Fibroblast of upper back skin (primary cell): ENCODE data around the gene SLC18A3.

Source experiments
- DNase-seq: peaks from one replicate; pipeline ENCODE4 v3.0.0-alpha.2; 2013

Gene SLC18A3

DNA sequence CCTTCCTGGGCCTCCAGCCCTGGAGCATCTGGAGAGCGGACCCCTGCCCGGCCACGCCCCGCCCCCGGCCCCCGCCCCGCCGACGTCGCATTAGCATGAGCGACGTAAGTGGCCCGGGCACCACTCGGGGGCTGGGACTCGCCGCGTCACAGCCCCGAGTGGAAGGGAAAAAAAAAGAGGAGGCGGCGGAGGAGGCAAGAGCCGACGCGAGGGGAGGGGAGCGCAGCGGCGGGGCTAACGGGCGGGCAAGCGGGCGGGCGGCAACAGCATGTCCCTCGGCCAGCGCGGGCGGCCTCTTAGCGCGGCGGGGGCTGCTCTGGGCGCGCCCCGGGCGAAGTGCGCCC lies at the start of gene SLC18A3:
Gene SLC18A3 (plus strand): TSS at position 197 of the 344 bp plus-strand sequence. CDS start 431 bp downstream, outside the sequence.
- DNase-seq, result no peak

DNA sequence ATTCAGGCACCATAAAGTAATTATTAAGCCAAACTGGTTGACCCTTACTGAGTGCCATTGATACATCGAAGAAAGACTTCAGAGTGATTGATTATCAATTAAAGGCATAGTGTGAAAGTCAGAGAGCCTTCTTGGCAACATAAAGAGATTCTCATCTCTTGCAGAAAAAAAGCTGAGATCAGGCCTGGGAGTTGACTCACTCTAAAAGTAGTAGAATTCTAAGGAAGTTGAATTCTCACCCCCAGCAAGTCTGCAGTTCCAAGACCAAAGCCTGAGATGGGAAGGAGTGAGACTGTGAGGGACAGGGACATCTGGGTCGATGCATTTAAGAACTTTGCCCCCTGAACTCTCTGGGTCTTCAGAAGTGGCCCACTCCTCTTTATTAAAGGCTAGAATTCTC lies 49.6 kb upstream of the SLC18A3 start:
- peak; percentile 17 for DNase-seq

DNA sequence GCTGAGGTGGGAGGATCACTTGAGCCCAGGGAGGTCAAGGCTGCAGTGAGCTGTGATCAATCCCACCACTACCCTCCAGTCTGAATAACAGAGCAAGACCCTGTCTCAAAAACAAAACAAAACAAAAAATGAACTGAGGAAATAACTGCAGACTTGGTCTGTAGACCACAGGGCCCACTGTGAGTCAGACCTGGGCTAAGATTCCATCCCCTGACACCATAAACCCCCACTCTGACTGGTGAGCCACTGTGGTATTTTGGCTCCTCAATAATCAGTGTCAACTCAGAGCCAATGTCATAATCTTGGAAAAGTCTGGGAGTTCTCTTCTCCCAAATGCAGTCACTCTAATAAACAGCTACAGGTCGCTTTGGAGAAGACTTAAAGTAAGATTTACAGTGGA lies 47.2 kb upstream of the SLC18A3 start:
- peak; percentile 64 for DNase-seq

DNA sequence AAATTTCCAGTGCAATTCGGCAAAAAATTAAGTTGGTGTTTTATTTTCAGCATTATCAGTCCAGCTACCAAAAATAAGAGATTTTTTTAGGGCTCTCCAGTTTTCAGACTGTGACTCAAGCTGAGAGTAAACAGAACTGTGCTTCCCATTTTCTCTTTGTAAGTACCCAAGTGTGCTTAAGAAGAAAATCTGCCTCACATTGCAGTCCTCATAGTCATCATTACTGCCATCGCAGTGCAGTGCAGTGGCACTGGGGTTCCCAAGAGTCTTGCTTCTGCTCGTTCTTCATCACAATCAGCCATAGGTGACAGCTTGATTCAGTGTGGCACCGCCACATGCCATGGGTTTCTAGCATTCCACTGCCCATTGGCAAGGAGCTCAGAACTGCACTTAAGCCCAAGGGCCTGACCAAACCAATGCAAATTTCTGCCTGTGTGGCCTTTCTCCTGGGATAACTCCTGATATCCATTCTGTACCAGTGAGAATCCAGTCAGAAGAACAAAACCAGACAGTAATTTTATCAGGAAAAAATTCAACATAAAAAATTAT lies 45.6 kb upstream of the SLC18A3 start:
- no peak for DNase-seq

DNA sequence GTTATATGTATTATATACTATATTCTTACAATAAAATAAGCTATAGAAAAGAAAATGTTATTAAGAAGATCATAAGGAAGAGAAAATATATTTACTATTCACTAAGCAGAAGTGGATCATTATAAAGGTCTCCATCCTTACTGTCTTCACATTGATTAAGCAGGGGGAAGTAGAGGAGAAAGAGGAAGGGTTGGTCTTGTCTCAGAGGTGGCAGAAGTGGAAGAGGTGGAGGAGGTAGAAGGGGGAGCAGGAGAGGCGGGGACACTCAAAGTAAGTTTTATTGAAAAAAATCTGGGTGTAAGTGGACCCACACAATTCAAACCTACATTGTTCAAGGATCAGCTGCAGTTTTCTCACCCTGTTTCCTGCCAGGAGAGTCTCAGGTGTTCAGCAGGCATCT lies 42.3 kb upstream of the SLC18A3 start:
- no peak for DNase-seq

DNA sequence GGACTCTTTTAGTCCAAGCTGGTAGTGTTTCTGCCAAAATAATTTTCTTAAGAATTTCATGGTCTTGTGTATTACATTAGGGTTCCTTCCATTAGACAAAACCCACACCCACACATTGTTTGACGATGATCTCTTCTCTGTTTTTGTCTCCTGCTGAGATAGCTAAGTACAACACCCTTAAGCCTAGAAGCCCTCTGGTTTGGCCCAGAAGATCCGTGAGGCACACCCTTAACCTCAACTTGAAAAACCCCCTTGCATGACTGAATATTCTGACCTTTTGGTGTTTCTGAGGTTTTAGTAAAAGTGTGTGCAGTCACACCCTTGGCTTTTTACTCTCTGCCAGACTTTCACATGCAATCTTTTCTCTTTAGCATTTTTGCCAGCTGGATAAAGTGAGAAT lies 41.9 kb upstream of the SLC18A3 start:
- DNase-seq, result peak; percentile 79

DNA sequence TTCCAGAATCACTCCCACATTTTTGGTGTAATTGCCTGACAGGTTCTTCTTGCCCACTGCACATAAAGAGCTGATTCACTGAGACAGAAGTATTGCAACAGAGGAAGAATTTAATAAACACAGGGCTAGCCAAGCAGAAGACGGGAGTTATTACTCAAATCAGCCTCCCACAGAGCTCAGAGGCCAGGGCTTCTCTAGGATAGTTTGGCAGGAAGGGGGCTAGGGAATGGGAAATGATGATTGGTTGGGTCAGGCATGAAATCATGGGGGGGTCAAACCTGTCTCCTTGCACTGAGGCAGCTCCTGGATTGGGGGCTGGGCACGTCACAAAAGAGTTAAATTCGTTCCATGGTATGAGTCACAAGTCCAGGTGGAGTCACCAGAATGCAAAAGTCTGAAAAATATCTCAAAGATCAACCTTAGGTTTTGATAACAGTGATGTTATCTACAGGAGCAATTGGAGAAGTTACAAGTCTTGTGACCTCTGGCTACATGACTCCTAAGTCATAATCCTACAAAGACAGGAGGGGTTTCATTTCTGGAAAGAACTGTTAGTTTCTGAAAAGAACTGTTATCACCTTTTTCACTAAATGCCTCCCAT lies 41.0 kb upstream of the SLC18A3 start:
- peak; percentile 56 for DNase-seq

DNA sequence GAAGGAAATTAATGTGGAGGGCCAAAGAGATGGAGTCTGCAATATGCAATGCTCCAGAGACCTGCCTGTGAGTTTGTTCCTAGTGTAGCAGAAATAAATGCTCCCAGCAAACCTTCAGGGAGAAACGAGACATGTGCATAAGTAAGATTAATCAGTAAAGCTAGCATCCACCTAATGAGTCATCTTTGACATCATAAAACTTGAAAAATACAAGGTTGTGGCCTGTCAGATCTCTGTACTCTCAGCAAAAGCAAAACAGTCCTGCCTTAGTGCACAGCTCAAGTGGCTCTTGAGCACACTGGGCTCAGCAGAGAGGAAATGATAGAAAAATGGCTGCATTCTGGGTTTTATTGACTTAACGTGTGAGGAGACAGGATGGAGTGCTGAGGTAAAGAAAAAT lies 38.7 kb upstream of the SLC18A3 start:
- no peak for DNase-seq

DNA sequence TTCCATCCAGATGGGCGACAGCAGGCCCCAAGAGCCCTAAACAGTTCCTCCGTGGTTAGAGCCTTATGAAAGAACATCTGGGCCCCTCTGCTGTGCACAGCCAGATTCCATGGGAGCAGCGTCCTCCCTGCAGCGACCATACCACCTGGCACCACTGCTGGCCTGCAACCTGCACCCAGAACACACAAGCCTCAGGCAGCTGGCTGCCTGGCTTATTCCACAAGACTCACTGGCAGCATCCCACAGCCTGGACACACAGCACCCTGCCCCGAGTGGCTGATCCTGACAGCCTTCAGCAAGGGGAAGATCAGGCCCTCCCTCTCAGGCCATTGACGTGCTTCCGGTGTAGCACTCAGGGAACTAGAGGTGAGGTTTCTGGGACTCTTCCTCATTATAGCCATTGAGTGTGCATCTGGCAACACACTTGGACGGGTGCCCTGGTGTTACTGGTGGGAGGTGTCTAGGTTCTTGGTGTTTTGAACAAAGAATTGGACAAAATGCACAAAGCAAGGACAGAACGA lies 37.5 kb upstream of the SLC18A3 start:
- no peak for DNase-seq

DNA sequence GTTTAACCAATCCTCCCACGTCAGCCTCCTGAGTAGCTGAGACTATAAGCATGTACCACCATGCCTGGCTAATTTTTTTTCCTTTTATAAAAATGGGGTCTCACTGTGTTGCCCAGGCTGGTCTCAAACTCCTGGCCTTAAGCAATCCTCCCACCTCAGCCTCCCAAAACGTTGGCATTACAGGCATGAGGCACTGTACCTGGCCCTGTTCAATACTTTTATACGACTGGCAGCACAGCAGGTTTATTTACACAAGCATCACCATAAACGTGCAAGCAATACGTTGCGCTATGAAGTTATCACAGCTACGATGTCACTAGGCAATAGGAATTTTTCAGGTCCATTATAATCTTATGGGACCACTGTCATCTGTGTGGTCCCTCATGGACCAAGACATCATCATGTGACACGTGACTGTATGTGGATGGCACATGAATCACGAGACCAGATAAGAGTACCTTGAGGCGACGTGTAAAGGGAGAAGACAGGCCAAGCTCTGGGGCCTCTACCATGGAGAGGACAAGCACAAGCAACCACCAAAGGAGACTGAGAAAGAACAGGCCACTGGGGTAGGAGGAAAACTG lies 34.5 kb upstream of the SLC18A3 start:
- no peak for DNase-seq

DNA sequence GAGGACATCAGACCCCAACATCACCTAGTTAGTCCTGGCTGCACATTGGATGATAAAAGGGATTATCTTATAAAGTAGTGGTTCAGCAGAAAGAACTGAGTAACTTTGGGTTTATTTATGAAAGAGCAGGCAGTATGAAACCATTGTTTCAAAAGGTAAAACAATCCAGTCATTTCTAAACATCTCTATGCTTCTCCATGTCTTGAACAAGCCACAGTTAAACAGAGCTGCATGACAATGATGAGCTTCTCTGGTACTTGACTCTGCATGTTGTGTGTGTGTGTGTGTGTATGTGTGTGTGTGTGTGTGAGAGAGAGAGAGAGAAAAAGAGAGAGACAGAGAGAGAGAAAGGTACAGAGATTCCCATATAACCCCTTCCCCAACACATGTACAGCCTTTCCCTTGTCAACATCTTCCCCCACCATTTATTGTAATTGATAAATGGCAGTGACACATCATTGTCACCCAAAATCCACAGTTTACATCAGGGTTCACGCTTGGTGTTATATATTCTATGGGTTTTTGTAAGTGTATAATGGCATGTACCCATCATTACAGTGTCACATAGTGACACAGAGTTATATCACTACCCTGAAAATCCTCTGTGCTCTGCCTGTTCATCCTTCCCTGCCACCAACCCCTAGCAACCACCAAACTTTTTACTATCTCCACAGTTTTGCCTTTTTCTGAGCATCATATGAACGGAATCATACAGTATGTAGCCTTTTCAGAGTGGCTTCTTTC lies 32.8 kb upstream of the SLC18A3 start:
- DNase-seq, result no peak

DNA sequence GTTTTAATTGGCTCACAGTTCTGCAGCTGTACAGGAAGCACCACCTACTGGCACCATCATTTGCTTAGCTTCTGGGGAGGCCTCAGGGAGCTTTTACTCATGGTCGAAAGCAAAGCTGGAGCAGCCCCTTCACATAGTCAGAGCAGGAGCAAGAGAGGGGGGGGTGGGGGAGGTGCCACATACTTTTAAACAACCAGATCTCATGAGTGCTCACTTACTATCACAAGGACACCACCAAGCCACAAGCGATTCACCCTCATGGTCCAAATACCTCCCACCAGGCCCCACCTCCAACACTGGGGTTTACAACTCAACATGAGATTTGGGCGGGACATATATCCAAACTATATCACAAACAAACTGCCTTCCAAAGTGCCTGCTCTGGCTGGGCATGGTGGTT lies 31.7 kb upstream of the SLC18A3 start:
- no peak for DNase-seq

DNA sequence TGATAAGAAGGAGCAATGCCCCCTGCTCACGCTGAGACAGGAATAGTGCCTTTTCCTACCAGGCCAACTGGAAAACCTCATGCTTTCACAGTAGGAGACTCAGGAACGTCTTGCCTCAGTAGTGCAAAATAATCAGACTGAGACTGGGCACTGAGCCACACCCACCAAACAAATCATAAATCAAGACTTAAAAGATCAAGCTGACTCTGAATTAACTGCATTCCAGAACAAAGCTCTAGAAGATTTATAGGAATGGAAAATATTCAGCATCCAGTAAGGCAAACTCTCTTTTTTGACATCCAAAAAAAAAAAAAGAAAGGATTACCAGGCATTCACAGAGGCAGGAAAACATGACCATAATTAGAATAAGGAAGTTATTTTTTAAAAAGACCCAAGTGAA lies 30.5 kb upstream of the SLC18A3 start:
- peak; percentile 69 for DNase-seq

DNA sequence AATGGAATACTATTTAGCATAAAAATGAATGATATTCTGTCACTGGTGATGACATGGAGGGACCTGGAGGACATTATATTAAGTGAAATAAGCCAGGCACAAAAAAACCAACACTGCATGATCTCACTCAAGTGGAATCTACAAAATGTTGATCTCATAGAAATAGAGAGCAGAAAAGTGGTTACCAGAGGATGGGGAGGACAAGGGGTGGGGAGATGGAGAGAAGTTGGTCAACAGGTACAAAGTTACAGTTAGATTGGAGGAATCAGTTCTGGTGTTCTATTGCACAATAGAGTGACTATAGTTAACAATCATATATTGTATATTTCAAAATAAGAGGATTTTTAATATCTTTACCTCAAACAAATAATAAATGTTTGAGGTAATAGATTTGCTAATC lies 24.7 kb upstream of the SLC18A3 start:
- peak; percentile 13 for DNase-seq

DNA sequence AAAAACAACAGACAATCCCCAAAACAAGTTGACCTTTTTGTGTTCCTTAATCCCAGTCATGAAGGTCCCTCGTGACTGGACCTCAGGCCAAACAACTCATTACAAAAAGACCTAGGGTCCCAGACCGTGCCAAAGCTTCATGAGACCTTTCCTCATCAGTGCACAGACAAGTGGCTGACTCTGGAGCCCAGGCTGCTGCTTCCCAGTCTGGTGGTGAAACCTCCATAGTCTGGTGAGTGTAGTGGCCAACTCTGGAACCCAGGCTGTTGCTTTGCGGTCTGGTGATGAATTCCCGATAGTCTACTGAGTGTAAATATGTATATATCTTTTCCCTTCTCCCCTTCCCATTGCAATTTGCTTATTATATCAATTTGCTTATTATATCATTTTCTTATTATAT lies 22.1 kb upstream of the SLC18A3 start:
- no peak for DNase-seq

DNA sequence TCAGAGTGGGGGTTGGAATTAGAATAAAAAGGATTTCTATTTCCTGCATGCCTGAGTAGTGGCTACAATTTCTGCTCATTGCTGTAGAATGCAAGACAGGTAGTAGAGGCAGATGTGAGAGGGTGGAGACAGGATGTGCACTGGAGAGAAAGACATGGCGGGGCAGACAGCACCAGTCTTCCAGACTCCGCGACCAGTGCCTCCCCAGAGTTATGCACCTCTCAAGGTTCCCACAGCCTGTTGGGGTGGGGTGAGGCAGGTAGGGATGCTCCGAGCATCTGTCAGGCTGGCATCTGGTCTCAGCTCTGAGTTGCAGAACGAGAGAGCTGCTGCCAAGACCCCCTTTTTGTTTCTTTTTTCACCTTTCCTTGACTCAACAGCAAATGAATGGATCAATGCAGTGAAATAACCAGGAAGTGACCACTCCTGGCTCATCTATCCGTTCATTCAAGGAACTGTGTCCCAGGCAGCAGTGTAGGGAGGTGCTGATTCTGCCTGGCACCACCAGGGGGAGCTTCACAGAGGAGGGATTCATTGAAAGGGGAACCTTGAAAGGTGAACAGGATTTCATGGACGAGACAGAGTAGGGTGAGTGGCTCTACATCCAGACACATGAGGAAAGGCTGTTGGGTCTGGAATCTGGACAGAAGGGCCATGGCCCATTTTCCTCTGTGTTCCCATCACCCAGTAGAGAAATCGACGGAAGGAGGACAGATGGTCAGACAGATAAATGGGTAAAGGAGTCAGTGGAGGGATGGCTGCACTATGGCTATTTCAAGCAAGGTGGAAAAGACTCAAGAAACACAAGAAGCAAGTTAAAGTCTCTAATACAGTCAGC lies 17.2 kb upstream of the SLC18A3 start:
- DNase-seq, result peak; percentile 51

DNA sequence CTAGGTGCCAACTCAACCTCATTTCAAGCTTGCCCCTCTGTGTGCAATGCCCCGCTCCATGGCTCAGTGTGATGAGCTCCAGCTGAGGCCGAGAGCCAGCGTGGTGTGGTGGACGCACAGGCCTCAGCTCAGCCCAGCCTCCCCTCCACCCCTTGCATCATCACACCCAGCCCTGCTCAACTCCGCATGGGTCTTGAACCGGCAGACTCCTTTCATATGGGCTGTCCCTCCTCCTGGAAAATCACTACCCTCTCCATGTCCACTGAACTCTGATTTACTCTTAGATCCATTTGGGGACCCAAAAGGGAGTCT lies 16.6 kb upstream of the SLC18A3 start:
- no peak for DNase-seq

DNA sequence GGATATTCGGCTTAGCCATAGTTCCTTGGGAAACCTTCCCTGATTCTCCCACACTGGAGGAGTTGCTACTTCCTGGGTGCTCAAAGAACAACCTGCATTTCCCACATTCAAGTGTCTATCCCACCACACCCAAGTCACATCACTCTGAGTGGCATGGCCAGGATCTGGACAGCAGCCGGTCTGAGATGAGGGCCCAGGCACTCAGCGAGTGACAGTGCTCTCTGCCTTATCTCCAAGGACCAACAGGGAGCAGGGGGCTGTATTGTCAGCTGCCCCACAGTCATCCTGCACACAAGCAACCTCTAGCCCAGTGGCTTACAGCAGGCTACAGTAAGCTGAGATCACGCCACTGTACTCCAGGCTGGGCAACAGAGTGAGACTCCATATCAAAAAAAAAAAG lies 16.1 kb upstream of the SLC18A3 start:
- DNase-seq, result no peak

DNA sequence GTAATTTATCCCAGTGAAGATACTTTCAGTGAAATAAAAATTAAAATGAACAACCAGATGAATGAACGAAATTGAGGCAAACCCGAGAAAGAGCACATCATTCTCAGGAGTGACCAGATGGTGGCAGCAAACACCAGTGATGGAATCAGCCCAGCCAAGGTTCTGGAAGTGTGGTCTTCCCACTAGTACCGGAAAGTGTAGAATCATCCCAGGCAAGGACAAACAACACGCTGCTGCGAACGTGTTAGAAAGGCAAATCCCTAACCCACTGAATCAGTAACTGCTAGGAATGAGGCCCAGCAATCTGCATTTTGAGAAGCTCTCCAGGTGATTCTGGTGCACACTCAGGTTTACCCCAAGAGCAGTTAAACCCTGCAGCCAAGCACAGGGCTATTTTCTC lies 15.5 kb upstream of the SLC18A3 start:
- peak; percentile 54 for DNase-seq

DNA sequence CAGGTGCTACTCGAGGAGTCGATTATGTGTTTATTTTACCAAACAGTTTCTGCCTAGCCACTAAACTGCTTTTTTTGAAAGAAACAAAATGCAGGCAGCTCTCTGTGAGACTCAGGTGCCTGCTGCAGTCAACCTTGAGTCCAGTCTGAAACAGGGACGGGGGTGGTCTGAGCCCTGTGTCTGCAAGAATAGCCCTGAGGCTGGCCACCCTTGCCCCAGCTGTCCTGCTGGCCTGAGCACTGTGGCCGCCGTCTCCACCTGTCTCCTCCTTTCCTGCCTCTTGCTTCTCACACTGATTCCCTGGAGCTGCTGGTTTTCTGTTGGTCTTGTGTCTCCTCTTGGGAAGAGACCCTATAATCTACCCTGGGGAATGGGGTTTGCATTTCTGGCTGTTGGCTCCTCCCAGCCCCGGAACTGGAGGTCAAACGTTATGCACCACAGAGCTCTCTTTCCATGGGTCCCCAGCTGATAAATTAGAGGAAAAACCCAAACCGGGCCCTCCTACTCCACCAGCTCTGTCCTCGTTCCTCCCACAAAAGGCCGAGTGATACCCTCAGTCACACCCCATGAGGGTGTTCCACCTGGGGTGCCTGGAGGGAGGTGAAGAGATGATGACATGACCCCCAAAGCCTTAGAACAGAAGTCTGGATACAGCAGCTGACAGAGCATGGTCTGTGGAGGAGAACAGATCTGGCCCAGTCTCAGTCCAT lies 15.0 kb upstream of the SLC18A3 start:
- no peak for DNase-seq

DNA sequence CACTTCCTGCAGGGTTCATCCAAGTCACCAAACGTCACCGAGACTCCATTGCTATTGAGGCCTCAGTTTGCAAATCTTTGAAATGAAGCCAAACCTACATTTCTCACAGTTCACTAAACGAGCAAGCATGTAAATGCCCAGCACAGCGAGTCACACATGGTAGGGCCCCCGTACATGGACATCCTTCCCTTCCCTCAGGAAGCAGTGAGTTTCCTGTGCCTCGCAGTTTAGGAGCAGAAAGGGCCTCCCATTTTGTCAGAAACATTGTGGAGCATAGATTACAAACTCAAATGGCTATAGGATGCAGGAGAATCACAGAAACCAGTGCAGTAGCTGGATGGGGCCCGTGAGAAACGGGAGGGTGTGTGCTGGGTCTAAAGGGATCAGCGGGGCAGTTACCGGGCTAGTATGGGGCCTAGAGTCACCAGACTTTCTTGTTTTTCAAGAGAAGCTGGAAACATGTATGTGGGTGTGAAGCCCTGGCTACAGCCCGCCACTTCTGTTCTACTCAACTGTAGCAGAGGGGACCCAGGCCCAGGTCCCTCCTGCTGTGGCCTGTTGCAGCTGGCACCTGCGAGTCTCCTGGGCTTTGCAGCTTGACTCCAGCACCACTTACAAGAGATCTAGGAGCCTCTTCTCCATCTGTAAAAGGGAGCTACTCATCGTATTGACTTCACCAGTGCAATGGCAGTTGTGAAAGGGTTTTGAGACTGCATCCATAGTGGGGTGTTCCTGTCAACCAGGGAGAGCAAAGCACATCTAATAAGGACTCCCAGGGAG lies 14.2 kb upstream of the SLC18A3 start:
- no peak for DNase-seq

DNA sequence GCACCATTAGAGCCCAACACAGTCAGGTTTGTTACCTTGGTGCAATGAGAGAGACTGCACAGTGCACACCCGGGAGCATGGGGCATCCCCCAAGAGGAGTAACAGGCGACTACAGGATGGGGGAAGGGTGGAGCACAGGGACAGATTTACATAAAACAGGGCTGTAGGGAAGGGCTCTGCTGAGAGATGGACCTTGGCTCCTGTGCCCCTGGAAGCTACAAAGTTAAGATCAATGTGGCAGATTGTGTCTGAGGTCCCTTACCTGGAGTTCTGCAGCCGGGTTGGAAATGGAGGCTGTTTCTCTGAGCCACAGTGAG lies 13.7 kb upstream of the SLC18A3 start:
- no peak for DNase-seq
